ENCODE results near the gene STARD9. TPM values are rescaled to one million over a fixed set of nuclear protein-coding genes. Genes with fewer than 3 reads are reported as not detected.

STARD9 gene
- total and polyA plus RNA-seq, 2 of the 13 experiments (the other 11 are each of a cell fraction or from before 2014, with no cell fraction given): 5.3 to 7.5 TPM

DNA sequence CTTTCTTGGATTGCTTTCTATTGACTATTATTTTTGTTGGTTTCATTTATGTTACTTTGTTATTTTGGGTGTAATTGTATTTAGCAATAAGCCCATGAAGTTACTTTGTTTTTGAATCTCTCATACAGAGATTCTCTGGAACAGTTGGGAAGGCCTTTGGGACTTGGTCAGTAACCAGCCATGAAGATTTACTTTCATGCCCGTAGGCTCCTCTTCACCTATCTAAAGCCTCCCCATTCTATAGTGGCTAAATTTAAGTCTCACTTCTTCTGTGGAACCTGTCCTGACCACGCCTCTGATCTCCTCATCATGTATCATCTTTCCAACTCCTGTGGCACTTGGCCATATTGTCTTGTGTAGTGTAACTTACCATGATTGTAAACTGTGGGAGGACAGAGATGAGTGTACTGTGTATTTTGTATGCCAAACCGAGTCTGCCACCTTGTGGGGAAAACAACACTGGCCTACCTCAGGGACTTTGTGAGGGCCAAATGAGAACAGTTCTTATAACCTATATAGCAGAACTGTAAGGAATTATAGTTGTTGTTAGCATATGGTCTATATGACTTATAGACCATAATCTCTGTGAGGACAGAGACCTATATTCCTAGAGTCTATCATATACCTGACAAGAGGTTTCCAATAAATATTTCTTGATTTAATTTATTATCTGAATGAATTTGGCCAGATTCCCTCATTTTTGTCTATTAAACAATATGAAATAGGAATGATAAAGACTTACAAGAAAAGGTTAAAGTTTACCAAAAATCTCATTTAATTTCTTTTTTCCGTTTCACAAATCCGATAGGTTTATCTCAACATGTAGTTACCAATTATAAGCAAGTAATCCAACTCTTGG is 75.0 kb downstream of the STARD9 start (continued):
- 0 out of 2 replicates have a peak, but pooled peaks have one; percentile 22 for TF ChIP-seq KAT8 (CRISPR knock-in tag; IDR thresholded peaks at IDR 0.05)
- TF ChIP-seq, protein P1, sequence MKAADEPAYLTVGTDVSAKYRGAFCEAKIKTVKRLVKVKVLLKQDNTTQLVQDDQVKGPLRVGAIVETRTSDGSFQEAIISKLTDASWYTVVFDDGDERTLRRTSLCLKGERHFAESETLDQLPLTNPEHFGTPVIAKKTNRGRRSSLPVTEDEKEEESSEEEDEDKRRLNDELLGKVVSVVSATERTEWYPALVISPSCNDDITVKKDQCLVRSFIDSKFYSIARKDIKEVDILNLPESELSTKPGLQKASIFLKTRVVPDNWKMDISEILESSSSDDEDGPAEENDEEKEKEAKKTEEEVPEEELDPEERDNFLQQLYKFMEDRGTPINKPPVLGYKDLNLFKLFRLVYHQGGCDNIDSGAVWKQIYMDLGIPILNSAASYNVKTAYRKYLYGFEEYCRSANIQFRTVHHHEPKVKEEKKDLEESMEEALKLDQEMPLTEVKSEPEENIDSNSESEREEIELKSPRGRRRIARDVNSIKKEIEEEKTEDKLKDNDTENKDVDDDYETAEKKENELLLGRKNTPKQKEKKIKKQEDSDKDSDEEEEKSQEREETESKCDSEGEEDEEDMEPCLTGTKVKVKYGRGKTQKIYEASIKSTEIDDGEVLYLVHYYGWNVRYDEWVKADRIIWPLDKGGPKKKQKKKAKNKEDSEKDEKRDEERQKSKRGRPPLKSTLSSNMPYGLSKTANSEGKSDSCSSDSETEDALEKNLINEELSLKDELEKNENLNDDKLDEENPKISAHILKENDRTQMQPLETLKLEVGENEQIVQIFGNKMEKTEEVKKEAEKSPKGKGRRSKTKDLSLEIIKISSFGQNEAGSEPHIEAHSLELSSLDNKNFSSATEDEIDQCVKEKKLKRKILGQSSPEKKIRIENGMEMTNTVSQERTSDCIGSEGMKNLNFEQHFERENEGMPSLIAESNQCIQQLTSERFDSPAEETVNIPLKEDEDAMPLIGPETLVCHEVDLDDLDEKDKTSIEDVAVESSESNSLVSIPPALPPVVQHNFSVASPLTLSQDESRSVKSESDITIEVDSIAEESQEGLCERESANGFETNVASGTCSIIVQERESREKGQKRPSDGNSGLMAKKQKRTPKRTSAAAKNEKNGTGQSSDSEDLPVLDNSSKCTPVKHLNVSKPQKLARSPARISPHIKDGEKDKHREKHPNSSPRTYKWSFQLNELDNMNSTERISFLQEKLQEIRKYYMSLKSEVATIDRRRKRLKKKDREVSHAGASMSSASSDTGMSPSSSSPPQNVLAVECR (CRISPR knock-in tag; IDR thresholded peaks at IDR 0.05; ENCODE audit: borderline replicate concordance): no peak; the same call in 1 of the 2 replicates
- no peak for TF ChIP-seq HOXD1 (CRISPR knock-in tag; IDR thresholded peaks at IDR 0.05)
- peak; percentile 89 for TF ChIP-seq STAG1 (CRISPR knock-in tag; IDR thresholded peaks at IDR 0.05)
- 0 out of 2 replicates have a peak, but pooled peaks have one; percentile 14 for TF ChIP-seq ZMYM4 (CRISPR knock-in tag; IDR thresholded peaks at IDR 0.05)
- 0 out of 2 replicates have a peak, but pooled peaks have one; percentile 23 for TF ChIP-seq ZFX (CRISPR knock-in tag; IDR thresholded peaks at IDR 0.05; ENCODE audit: low read depth)
- TF ChIP-seq GATAD2A (CRISPR knock-in tag; IDR thresholded peaks at IDR 0.05): 0 out of 2 replicates have a peak, but pooled peaks have one; percentile 16
- TF ChIP-seq KLF11 (CRISPR knock-in tag; IDR thresholded peaks at IDR 0.05): no peak
- no peak for TF ChIP-seq RNF2 (conservative IDR thresholded peaks at IDR 0.05; ENCODE audit: low read depth)
